ENCODE results near the gene ZBTB17. TPM values are rescaled to one million over a fixed set of nuclear protein-coding genes. Genes with fewer than 3 reads are reported as not detected.

The ZBTB17 gene
- total and polyA plus RNA-seq, 9 of the 15 experiments (the other 6 are each of a cell fraction or from before 2014, with no cell fraction given), result 1.1 to 53.4 (median 29.6) TPM

- TF ChIP-seq HNRNPK (IDR thresholded peaks at IDR 0.05; ENCODE audit: low read depth, low read length, poor library complexity, severe bottlenecking), result no peak
- TF ChIP-seq POLR2H (tag; IDR thresholded peaks at IDR 0.05; ENCODE audit: low read depth), result no peak
- no peak for TF ChIP-seq ZNF140 (CRISPR knock-in tag; IDR thresholded peaks at IDR 0.05)
- TF ChIP-seq STAT6 (CRISPR knock-in tag; IDR thresholded peaks at IDR 0.05), result no peak
- TF ChIP-seq PYGO2 (tag; IDR thresholded peaks at IDR 0.05), result no peak
- no peak for TF ChIP-seq MAFK (IDR thresholded peaks at IDR 0.05; ENCODE audit: low read length)
- TF ChIP-seq KLF13 (tag; IDR thresholded peaks at IDR 0.05; ENCODE audit: borderline replicate concordance, low read depth), result peak; percentile 75; the same call in 1 of the 2 replicates
- peak; percentile 23 to 60; a peak in 3 of 4 replicates for TF ChIP-seq RAD21 (CRISPR knock-in tag; conservative IDR thresholded peaks at IDR 0.05 in 1 of 2, IDR thresholded peaks at IDR 0.05 in 1 of 2)
- no peak for TF ChIP-seq PRMT5 (CRISPR knock-in tag; IDR thresholded peaks at IDR 0.05)
- no peak for TF ChIP-seq ARID2 (IDR thresholded peaks at IDR 0.05)
- TF ChIP-seq ARNT (IDR thresholded peaks at IDR 0.05), result peak in 1 of 2 experiments; percentile 80; a peak in 2 of 4 replicates
- TF ChIP-seq ATF2 (CRISPR knock-in tag; IDR thresholded peaks at IDR 0.05), result no peak
- TF ChIP-seq SP1 (CRISPR knock-in tag; IDR thresholded peaks at IDR 0.05), result no peak; the same call in none of the 2 replicates
- TF ChIP-seq CREM (IDR thresholded peaks at IDR 0.05; ENCODE audit: low read depth), result peak; percentile 19; the same call in 1 of the 2 replicates
- TF ChIP-seq YBX1 (IDR thresholded peaks at IDR 0.05), result no peak
- no peak for TF ChIP-seq ZNF282 (CRISPR knock-in tag; IDR thresholded peaks at IDR 0.05)
- no peak for TF ChIP-seq ZNF655 (CRISPR knock-in tag; IDR thresholded peaks at IDR 0.05)
- 0 out of 2 replicates have a peak, but pooled peaks have one; percentile 44 for TF ChIP-seq ZNF197 (CRISPR knock-in tag; IDR thresholded peaks at IDR 0.05; ENCODE audit: low read depth)
- no peak for TF ChIP-seq SREBF2 (CRISPR knock-in tag; IDR thresholded peaks at IDR 0.05)
- TF ChIP-seq KDM1A (IDR thresholded peaks at IDR 0.05), result no peak
- TF ChIP-seq ZNF449 (CRISPR knock-in tag; IDR thresholded peaks at IDR 0.05), result no peak
- no peak for TF ChIP-seq RFX7 (CRISPR knock-in tag; IDR thresholded peaks at IDR 0.05)
These were observed 36.8 kb upstream of the ZBTB17 start (continued) for GRCh38 chr1:16012590-16013219.

Measured in K562 (cell line).